Astrocyte of the cerebellum (primary cell): ENCODE data around the gene FATE1.

Experiments
- DNase-seq: peaks from one replicate; pipeline ENCODE4 v3.0.0-alpha.2; 2011; ENCODE audit warnings: low read depth
- H3K4me3 ChIP-seq: 2 replicates; pipeline ENCODE4 v1.5.1; 2011; ENCODE audit warnings: mild to moderate bottlenecking, low read depth, low read length, moderate library complexity
- CTCF ChIP-seq: IDR thresholded peaks from 2 replicates; pipeline ENCODE4 v1.5.1; 2012; ENCODE audit warnings: low read length, low read depth, moderate library complexity, mild to moderate bottlenecking; ENCODE audit errors: missing control alignments
- in situ Hi-C: cut with HindIII; loops from 2 replicates; pipeline ENCODE4 v1.10.0; 2017; ENCODE audit warnings: low sequenced_read_pairs

Gene FATE1

GRCh38 chrX:151698485-151698884, 17.4 kb upstream of the FATE1 start:
- in situ Hi-C loops, result no loop called here
- no peak for TF ChIP-seq CTCF
- H3K4me3 ChIP-seq, result no peak overlapping the region
- DNase-seq, result no peak

GRCh38 chrX:151699746-151700145, 16.1 kb upstream of the FATE1 start:
- H3K4me3 ChIP-seq, result no peak overlapping the region
- in situ Hi-C loops, result no loop called here
- TF ChIP-seq CTCF, result no peak
- DNase-seq, result no peak

GRCh38 chrX:151700581-151700980, 15.3 kb upstream of the FATE1 start:
- no peak for TF ChIP-seq CTCF

GRCh38 chrX:151701071-151701470, 14.8 kb upstream of the FATE1 start:
- H3K4me3 ChIP-seq, result no peak overlapping the region
- no peak for TF ChIP-seq CTCF
- in situ Hi-C loops, result no loop called here

More at GRCh38 chrX:151700581-151700980, 15.3 kb upstream of the FATE1 start:
- in situ Hi-C loops, result no loop called here
- no peak overlapping the region for H3K4me3 ChIP-seq
- no peak for DNase-seq

GRCh38 chrX:151701531-151701930, 14.3 kb upstream of the FATE1 start:
- DNase-seq, result no peak
- H3K4me3 ChIP-seq, result no peak overlapping the region
- in situ Hi-C loops, result no loop called here
- no peak for TF ChIP-seq CTCF

More at GRCh38 chrX:151701071-151701470, 14.8 kb upstream of the FATE1 start:
- no peak for DNase-seq

GRCh38 chrX:151702026-151702714, 13.7 kb upstream of the FATE1 start:
- DNase-seq, result no peak
- no peak for TF ChIP-seq CTCF
- in situ Hi-C loops, result no loop called here
- no peak overlapping the region for H3K4me3 ChIP-seq
